ENCODE results near the gene NRP2. TPM values are rescaled to one million over a fixed set of nuclear protein-coding genes. Genes with fewer than 3 reads are reported as not detected.

NRP2 gene
- total and polyA plus RNA-seq, 2 donors = 6.4 to 11.7 TPM

- WGBS = 93% methylated on average over 2 of the region's 2 CpGs
- Histone ChIP-seq H3K4me3 (ENCODE audit: low read length in 2 of 2) (no peak overlapping the region), H3K9me3 (ENCODE audit: control insufficient read depth in 2 of 2, insufficient read depth in 1 of 2, low read length in 1 of 2) (no peaks in the 10 kb centered on the region), H3K27ac (ENCODE audit: low read depth in 1 of 2, low read length in 1 of 2) (no peak overlapping the region), H3K36me3 (ENCODE audit: control insufficient read depth in 2 of 2, insufficient read depth in 2 of 2, low read length in 1 of 2) (no peaks in the 10 kb centered on the region), H3K4me1 (ENCODE audit: control insufficient read depth in 2 of 2, insufficient read depth in 2 of 2, low read length in 2 of 2) (peaks cover 0 to 3% of the 10 kb centered on the region in 2 donors), H3K27me3 (ENCODE audit: control insufficient read depth in 2 of 2, insufficient read depth in 1 of 2, low read length in 1 of 2) (no peaks in the 10 kb centered on the region)
- no peak for DNase-seq (ENCODE audit: low read depth in 6 of 9, low spot score in 9 of 9)
Observed at GRCh38 chr2:205800224-205800623, 117.9 kb downstream of the NRP2 start.

GRCh38 chr2:205800773-205801172 lies 118.5 kb downstream of the NRP2 start:
- no peaks in the 10 kb centered on the region for H3K9me3 ChIP-seq (ENCODE audit: control insufficient read depth in 2 of 2, insufficient read depth in 1 of 2, low read length in 1 of 2)
- H3K36me3 ChIP-seq (ENCODE audit: control insufficient read depth in 2 of 2, insufficient read depth in 2 of 2, low read length in 1 of 2) = no peaks in the 10 kb centered on the region
- no peaks in the 10 kb centered on the region for H3K27me3 ChIP-seq (ENCODE audit: control insufficient read depth in 2 of 2, insufficient read depth in 1 of 2, low read length in 1 of 2)
- no peak for DNase-seq (ENCODE audit: low read depth in 6 of 9, low spot score in 9 of 9)
- no peak overlapping the region for H3K4me3 ChIP-seq (ENCODE audit: low read length in 2 of 2)
- H3K27ac ChIP-seq (ENCODE audit: low read depth in 1 of 2, low read length in 1 of 2) = no peak overlapping the region
- peaks cover 0 to 3% of the 10 kb centered on the region in 2 donors for H3K4me1 ChIP-seq (ENCODE audit: control insufficient read depth in 2 of 2, insufficient read depth in 2 of 2, low read length in 2 of 2)
- 90% methylated on average over 3 of the region's 3 CpGs for WGBS

- no peak overlapping the region for H3K27ac ChIP-seq (ENCODE audit: low read depth in 1 of 2, low read length in 1 of 2)
- H3K4me3 ChIP-seq (ENCODE audit: low read length in 2 of 2) = no peak overlapping the region
- no peak for DNase-seq (ENCODE audit: low read depth in 6 of 9, low spot score in 9 of 9)
- no peaks in the 10 kb centered on the region for H3K27me3 ChIP-seq (ENCODE audit: control insufficient read depth in 2 of 2, insufficient read depth in 1 of 2, low read length in 1 of 2)
- no peaks in the 10 kb centered on the region for H3K9me3 ChIP-seq (ENCODE audit: control insufficient read depth in 2 of 2, insufficient read depth in 1 of 2, low read length in 1 of 2)
- no peaks in the 10 kb centered on the region for H3K36me3 ChIP-seq (ENCODE audit: control insufficient read depth in 2 of 2, insufficient read depth in 2 of 2, low read length in 1 of 2)
- peaks cover 0 to 3% of the 10 kb centered on the region in 2 donors for H3K4me1 ChIP-seq (ENCODE audit: control insufficient read depth in 2 of 2, insufficient read depth in 2 of 2, low read length in 2 of 2)
- WGBS = 85% methylated on average over 7 of the region's 7 CpGs
Observed at GRCh38 chr2:205802065-205802464, 119.8 kb downstream of the NRP2 start.

- Histone ChIP-seq H3K4me3 (ENCODE audit: low read length in 2 of 2) (no peak overlapping the region), H3K36me3 (ENCODE audit: control insufficient read depth in 2 of 2, insufficient read depth in 2 of 2, low read length in 1 of 2) (no peaks in the 10 kb centered on the region), H3K4me1 (ENCODE audit: control insufficient read depth in 2 of 2, insufficient read depth in 2 of 2, low read length in 2 of 2) (peaks cover 0 to 3% of the 10 kb centered on the region in 2 donors), H3K27me3 (ENCODE audit: control insufficient read depth in 2 of 2, insufficient read depth in 1 of 2, low read length in 1 of 2) (no peaks in the 10 kb centered on the region), H3K27ac (ENCODE audit: low read depth in 1 of 2, low read length in 1 of 2) (no peak overlapping the region), H3K9me3 (ENCODE audit: control insufficient read depth in 2 of 2, insufficient read depth in 1 of 2, low read length in 1 of 2) (no peaks in the 10 kb centered on the region)
- no peak for DNase-seq (ENCODE audit: low read depth in 6 of 9, low spot score in 9 of 9)
- WGBS = 36% methylated on average over 6 of the region's 6 CpGs
Observed at GRCh38 chr2:205802941-205803340, 120.6 kb downstream of the NRP2 start.

- H3K9me3 ChIP-seq (ENCODE audit: control insufficient read depth in 2 of 2, insufficient read depth in 1 of 2, low read length in 1 of 2) = no peaks in the 10 kb centered on the region
- no peak for DNase-seq (ENCODE audit: low read depth in 6 of 9, low spot score in 9 of 9)
- H3K4me3 ChIP-seq (ENCODE audit: low read length in 2 of 2) = no peak overlapping the region
- no peaks in the 10 kb centered on the region for H3K27me3 ChIP-seq (ENCODE audit: control insufficient read depth in 2 of 2, insufficient read depth in 1 of 2, low read length in 1 of 2)
- peaks cover 0 to 3% of the 10 kb centered on the region in 2 donors for H3K4me1 ChIP-seq (ENCODE audit: control insufficient read depth in 2 of 2, insufficient read depth in 2 of 2, low read length in 2 of 2)
- H3K36me3 ChIP-seq (ENCODE audit: control insufficient read depth in 2 of 2, insufficient read depth in 2 of 2, low read length in 1 of 2) = no peaks in the 10 kb centered on the region
- H3K27ac ChIP-seq (ENCODE audit: low read depth in 1 of 2, low read length in 1 of 2) = no peak overlapping the region
- WGBS = 69% methylated on average over 1 of the region's 1 CpG
Observed at GRCh38 chr2:205803500-205803899, 121.2 kb downstream of the NRP2 start.

GRCh38 chr2:205805136-205805535 lies 122.8 kb downstream of the NRP2 start:
- no peak overlapping the region for H3K4me3 ChIP-seq (ENCODE audit: low read length in 2 of 2)
- no peaks in the 10 kb centered on the region for H3K9me3 ChIP-seq (ENCODE audit: control insufficient read depth in 2 of 2, insufficient read depth in 1 of 2, low read length in 1 of 2)
- no peaks in the 10 kb centered on the region for H3K36me3 ChIP-seq (ENCODE audit: control insufficient read depth in 2 of 2, insufficient read depth in 2 of 2, low read length in 1 of 2)
- no peaks in the 10 kb centered on the region for H3K27me3 ChIP-seq (ENCODE audit: control insufficient read depth in 2 of 2, insufficient read depth in 1 of 2, low read length in 1 of 2)
- H3K4me1 ChIP-seq (ENCODE audit: control insufficient read depth in 2 of 2, insufficient read depth in 2 of 2, low read length in 2 of 2) = peaks cover 0 to 3% of the 10 kb centered on the region in 2 donors
- DNase-seq (ENCODE audit: low read depth in 6 of 9, low spot score in 9 of 9) = no peak
- WGBS = 97% methylated on average over 8 of the region's 8 CpGs
- H3K27ac ChIP-seq (ENCODE audit: low read depth in 1 of 2, low read length in 1 of 2) = no peak overlapping the region

- WGBS = 94% methylated on average over 18 of the region's 18 CpGs
- Histone ChIP-seq H3K4me1 (ENCODE audit: control insufficient read depth in 2 of 2, insufficient read depth in 2 of 2, low read length in 2 of 2) (peaks cover 0 to 3% of the 10 kb centered on the region in 2 donors), H3K4me3 (ENCODE audit: low read length in 2 of 2) (no peak overlapping the region), H3K27me3 (ENCODE audit: control insufficient read depth in 2 of 2, insufficient read depth in 1 of 2, low read length in 1 of 2) (no peaks in the 10 kb centered on the region), H3K27ac (ENCODE audit: low read depth in 1 of 2, low read length in 1 of 2) (no peak overlapping the region), H3K36me3 (ENCODE audit: control insufficient read depth in 2 of 2, insufficient read depth in 2 of 2, low read length in 1 of 2) (no peaks in the 10 kb centered on the region), H3K9me3 (ENCODE audit: control insufficient read depth in 2 of 2, insufficient read depth in 1 of 2, low read length in 1 of 2) (no peaks in the 10 kb centered on the region)
- no peak for DNase-seq (ENCODE audit: low read depth in 6 of 9, low spot score in 9 of 9)
Observed at GRCh38 chr2:205806143-205806905, 124.0 kb downstream of the NRP2 start.

- 97% methylated on average over 3 of the region's 3 CpGs for WGBS
- no peak for DNase-seq (ENCODE audit: low read depth in 6 of 9, low spot score in 9 of 9)
- no peaks in the 10 kb centered on the region for H3K4me1 ChIP-seq (ENCODE audit: control insufficient read depth in 2 of 2, insufficient read depth in 2 of 2, low read length in 2 of 2)
- no peaks in the 10 kb centered on the region for H3K36me3 ChIP-seq (ENCODE audit: control insufficient read depth in 2 of 2, insufficient read depth in 2 of 2, low read length in 1 of 2)
- H3K27me3 ChIP-seq (ENCODE audit: control insufficient read depth in 2 of 2, insufficient read depth in 1 of 2, low read length in 1 of 2) = no peaks in the 10 kb centered on the region
- no peak overlapping the region for H3K4me3 ChIP-seq (ENCODE audit: low read length in 2 of 2)
- H3K9me3 ChIP-seq (ENCODE audit: control insufficient read depth in 2 of 2, insufficient read depth in 1 of 2, low read length in 1 of 2) = no peaks in the 10 kb centered on the region
- no peak overlapping the region for H3K27ac ChIP-seq (ENCODE audit: low read depth in 1 of 2, low read length in 1 of 2)
Observed at GRCh38 chr2:205807229-205807628, 124.9 kb downstream of the NRP2 start.

GRCh38 chr2:205807758-205808157 lies 125.5 kb downstream of the NRP2 start:
- no peak for DNase-seq (ENCODE audit: low read depth in 6 of 9, low spot score in 9 of 9)
- no peaks in the 10 kb centered on the region for H3K27me3 ChIP-seq (ENCODE audit: control insufficient read depth in 2 of 2, insufficient read depth in 1 of 2, low read length in 1 of 2)
- no peaks in the 10 kb centered on the region for H3K4me1 ChIP-seq (ENCODE audit: control insufficient read depth in 2 of 2, insufficient read depth in 2 of 2, low read length in 2 of 2)
- no peak overlapping the region for H3K27ac ChIP-seq (ENCODE audit: low read depth in 1 of 2, low read length in 1 of 2)
- WGBS = 96% methylated on average over 6 of the region's 6 CpGs
- H3K36me3 ChIP-seq (ENCODE audit: control insufficient read depth in 2 of 2, insufficient read depth in 2 of 2, low read length in 1 of 2) = no peaks in the 10 kb centered on the region
- H3K4me3 ChIP-seq (ENCODE audit: low read length in 2 of 2) = no peak overlapping the region
- H3K9me3 ChIP-seq (ENCODE audit: control insufficient read depth in 2 of 2, insufficient read depth in 1 of 2, low read length in 1 of 2) = no peaks in the 10 kb centered on the region
